Measurements from ENCODE around the gene PTCSC3.
"Not testable (repeated sequence)": the region's sequence is repeated elsewhere in the genome, so short reads cannot be mapped to it uniquely, and the experiment has no call there.

DNA sequence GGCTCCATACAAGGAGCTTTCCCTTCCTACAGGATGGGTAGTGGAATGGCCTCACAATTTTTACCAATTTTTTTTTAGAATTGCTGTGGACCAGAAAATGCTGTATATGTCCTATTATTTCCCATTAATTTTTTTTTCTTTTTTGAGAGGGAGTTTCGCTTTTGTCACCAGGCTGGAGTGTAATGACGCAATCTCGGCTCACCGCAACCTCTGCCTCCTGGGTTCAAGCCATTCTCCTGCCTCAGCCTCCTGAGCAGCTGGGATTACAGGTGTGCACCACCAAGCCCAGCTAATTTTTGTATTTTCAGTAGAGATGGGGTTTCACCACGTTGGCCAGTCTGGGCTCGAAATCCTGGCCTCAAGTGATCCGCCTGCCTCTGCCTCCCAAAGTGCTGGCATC lies 72.3 kb downstream of the PTCSC3 start:
- TF ChIP-seq ZNF274 (IDR thresholded peaks at IDR 0.05; ENCODE audit: low read depth, low read length); SUZ12 (IDR thresholded peaks at IDR 0.05; ENCODE audit: extremely low read depth, insufficient read depth, insufficient read length); YY1 (IDR thresholded peaks at IDR 0.05; ENCODE audit: insufficient read depth, insufficient read length): not testable (repeated sequence)
